HCEC 1CT (cell line): ENCODE data around the gene TMEM72.

ENCODE experiments used
- DNase-seq: peaks from one replicate; pipeline ENCODE4 v3.0.0-alpha.2; 2017

TMEM72 gene

GRCh38 chr10:44981172-44982113 lies 70.3 kb downstream of the TMEM72 start:
- DNase-seq, result peak; percentile 89

GRCh38 chr10:44982114-44982460 lies 71.0 kb downstream of the TMEM72 start:
- no peak for DNase-seq

- no peak for DNase-seq
These were observed 71.4 kb downstream of the TMEM72 start for GRCh38 chr10:44982496-44982895.

- DNase-seq, result no peak
These were observed 72.1 kb downstream of the TMEM72 start for GRCh38 chr10:44983066-44983894.

GRCh38 chr10:44983895-44984278 lies 72.8 kb downstream of the TMEM72 start:
- no peak for DNase-seq

GRCh38 chr10:44984671-44985101 lies 73.5 kb downstream of the TMEM72 start:
- DNase-seq, result no peak

- DNase-seq, result no peak
These were observed 74.1 kb downstream of the TMEM72 start for GRCh38 chr10:44985175-44985681.

GRCh38 chr10:44986179-44986578 lies 75.0 kb downstream of the TMEM72 start:
- DNase-seq, result no peak
